ENCODE measurements around the gene GSK3B. TPM values are rescaled to one million over a fixed set of nuclear protein-coding genes. Genes with fewer than 3 reads are reported as not detected.

GSK3B gene
- polyA plus RNA-seq, 3 donors = 16.2 to 20.6 (median 20.5) TPM

DNA sequence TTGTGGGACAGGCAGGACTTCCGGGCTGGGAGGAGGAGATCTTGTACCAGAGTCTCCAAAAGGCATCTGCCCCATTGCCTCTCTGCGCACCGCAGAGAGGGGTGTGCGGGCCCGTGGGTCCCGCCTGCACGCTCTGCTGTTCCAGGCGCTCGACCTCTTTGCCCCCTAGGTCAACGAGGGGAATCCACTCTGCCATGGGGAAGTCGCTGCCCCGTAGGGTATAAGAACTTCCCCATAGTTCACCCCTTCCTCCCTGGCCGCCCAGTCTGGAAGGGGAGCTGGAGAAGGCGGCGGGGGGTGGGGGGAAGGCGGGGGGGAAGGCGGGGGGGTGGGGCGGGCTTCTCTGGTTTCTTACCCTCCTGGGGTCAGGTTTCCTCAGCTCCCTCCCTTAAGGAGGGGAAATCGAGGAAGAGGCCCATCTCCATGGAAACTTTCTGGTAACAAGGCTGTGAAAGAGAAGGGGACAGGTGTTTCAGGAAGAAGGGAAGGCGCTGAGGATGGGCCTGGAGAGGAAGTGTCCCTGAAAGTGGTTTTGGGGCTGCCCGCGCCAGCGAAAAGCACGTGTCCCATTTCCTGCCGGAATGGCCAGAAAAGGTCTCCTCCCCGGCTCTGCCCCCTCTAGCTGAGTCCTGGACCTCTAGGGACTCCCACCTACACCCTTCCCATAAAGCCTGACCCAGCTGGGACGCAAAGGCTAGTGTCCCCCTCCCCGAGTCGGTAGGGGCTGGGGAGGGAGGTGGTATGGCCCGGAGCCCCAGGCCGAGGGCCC lies 284.8 kb downstream of the GSK3B start:
- Mint-ChIP-seq H3K36me3 (no peaks in the 10 kb centered on the region), H3K27me3 (ENCODE audit: low read depth in 3 of 3) (peaks cover 0 to 3% (median 0%) of the 10 kb centered on the region in 3 donors), H3K4me1 (peaks cover 16% of the 10 kb centered on the region), H3K4me3 (peak overlapping the region; percentile 88 to 96), H3K27ac (no peak overlapping the region), H3K9me3 (no peaks in the 10 kb centered on the region)
- no peaks in the 10 kb centered on the region for H3K27me3 ChIP-seq (ENCODE audit: control insufficient read depth in 2 of 2, insufficient read depth in 2 of 2, low read length in 2 of 2)
- H2AFZ ChIP-seq (ENCODE audit: insufficient read depth, low read depth, low read length, poor library complexity, severe bottlenecking) = peak overlapping the region; percentile 95
- no peaks in the 10 kb centered on the region for H3K79me2 ChIP-seq (ENCODE audit: insufficient read depth, low read length)
- H3K9ac ChIP-seq (ENCODE audit: insufficient read depth, low read length, poor library complexity, severe bottlenecking) = peak overlapping the region; percentile 66
- no peak for TF ChIP-seq CTCF (IDR thresholded peaks at IDR 0.05)
- DNase-seq = peak in 2 of 3 donors; percentile 4 to 28
- intact Hi-C loops (cut with micrococcal nuclease) = no loop called here
- H4K20me1 ChIP-seq (ENCODE audit: insufficient read depth, low read length) = no peaks in the 10 kb centered on the region
- H3K4me2 ChIP-seq (replicated peaks; ENCODE audit: extremely low read depth, low read length, poor library complexity, severe bottlenecking) = peak overlapping the region; percentile 88
- H3K4me3 ChIP-seq (replicated peaks in 1 of 3; ENCODE audit: low read depth in 2 of 3, low read length in 3 of 3) = peak overlapping the region; percentile 45 to 82 (median 62)
- H3K36me3 ChIP-seq (replicated peaks in 1 of 2; ENCODE audit: control insufficient read depth in 1 of 2, insufficient read depth in 2 of 2, low read length in 2 of 2) = no peaks in the 10 kb centered on the region
- no peaks in the 10 kb centered on the region for H3K9me3 ChIP-seq (replicated peaks in 1 of 2; ENCODE audit: control insufficient read depth in 1 of 2, insufficient read depth in 1 of 2, low read length in 2 of 2)
- WGBS (ENCODE audit: insufficient coverage) = 39% methylated on average over 16 of the region's 31 CpGs
- peaks cover 8 to 12% of the 10 kb centered on the region in 2 donors for H3K4me1 ChIP-seq (ENCODE audit: control insufficient read depth in 1 of 2, insufficient read depth in 2 of 2, low read length in 2 of 2)
- peak overlapping the region in 1 of 2 donors; percentile 24 for H3K27ac ChIP-seq (ENCODE audit: low read depth in 1 of 2, low read length in 2 of 2)

GRCh38 chr3:119808843-119809242 lies 285.4 kb downstream of the GSK3B start:
- Mint-ChIP-seq H3K4me1 (peaks cover 16% of the 10 kb centered on the region), H3K9me3 (no peaks in the 10 kb centered on the region), H3K36me3 (no peaks in the 10 kb centered on the region), H3K27me3 (ENCODE audit: low read depth in 3 of 3) (peaks cover 0 to 3% (median 0%) of the 10 kb centered on the region in 3 donors), H3K4me3 (peak overlapping the region in 1 of 2 donors; percentile 6), H3K27ac (peak overlapping the region in 1 of 7 donors; percentile 32)
- TF ChIP-seq CTCF (IDR thresholded peaks at IDR 0.05) = no peak
- Histone ChIP-seq H3K36me3 (replicated peaks in 1 of 2; ENCODE audit: control insufficient read depth in 1 of 2, insufficient read depth in 2 of 2, low read length in 2 of 2) (no peaks in the 10 kb centered on the region), H3K4me1 (ENCODE audit: control insufficient read depth in 1 of 2, insufficient read depth in 2 of 2, low read length in 2 of 2) (peaks cover 8 to 12% of the 10 kb centered on the region in 2 donors), H3K9me3 (replicated peaks in 1 of 2; ENCODE audit: control insufficient read depth in 1 of 2, insufficient read depth in 1 of 2, low read length in 2 of 2) (no peaks in the 10 kb centered on the region), H2AFZ (ENCODE audit: insufficient read depth, low read depth, low read length, poor library complexity, severe bottlenecking) (no peak overlapping the region), H3K4me2 (replicated peaks; ENCODE audit: extremely low read depth, low read length, poor library complexity, severe bottlenecking) (no peak overlapping the region), H3K27ac (ENCODE audit: low read depth in 1 of 2, low read length in 2 of 2) (no peak overlapping the region), H3K9ac (ENCODE audit: insufficient read depth, low read length, poor library complexity, severe bottlenecking) (no peak overlapping the region), H3K4me3 (replicated peaks in 1 of 3; ENCODE audit: low read depth in 2 of 3, low read length in 3 of 3) (no peak overlapping the region), H3K27me3 (ENCODE audit: control insufficient read depth in 2 of 2, insufficient read depth in 2 of 2, low read length in 2 of 2) (no peaks in the 10 kb centered on the region), H3K79me2 (ENCODE audit: insufficient read depth, low read length) (no peaks in the 10 kb centered on the region), H4K20me1 (ENCODE audit: insufficient read depth, low read length) (no peaks in the 10 kb centered on the region)
- intact Hi-C loops (cut with micrococcal nuclease) = no loop called here
- DNase-seq = no peak
- WGBS (ENCODE audit: insufficient coverage) = 89% methylated on average over 6 of the region's 6 CpGs

All from CD14-positive monocyte (primary cell).